KG1 (cell line): ENCODE results near the gene PBX1.

ENCODE experiments used
- DNase-seq: peaks from one replicate; lab custom pipeline; 2025; lab: John Stamatoyannopoulos, UW

The PBX1 gene

GRCh38 chr1:164725401-164725800, 166.4 kb downstream of the PBX1 start:
- DNase-seq = no peak

- no peak for DNase-seq
Measured at GRCh38 chr1:164726235-164726634, 167.3 kb downstream of the PBX1 start.

DNA sequence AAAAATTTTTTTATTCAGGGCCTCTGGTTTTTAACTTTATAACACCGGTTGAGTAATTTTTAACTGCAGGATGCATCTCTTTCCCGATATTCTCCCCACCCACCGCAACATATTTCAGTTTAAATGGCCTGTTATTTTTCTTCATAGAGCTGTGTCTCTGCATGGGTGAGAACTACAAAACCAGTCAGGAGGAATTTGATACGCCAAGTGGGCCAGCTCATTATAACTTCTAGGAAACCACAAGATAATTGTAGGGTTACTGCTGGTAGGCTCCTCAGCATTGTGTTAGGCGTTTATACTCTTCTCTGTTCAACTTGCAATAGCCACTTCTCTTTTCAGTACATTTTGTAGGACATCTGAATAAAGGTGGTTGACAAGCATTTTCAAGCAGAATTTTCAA, 169.7 kb downstream of the PBX1 start:
- DNase-seq = no peak

- DNase-seq = no peak
Measured at GRCh38 chr1:164731161-164731876, 172.3 kb downstream of the PBX1 start.

DNA sequence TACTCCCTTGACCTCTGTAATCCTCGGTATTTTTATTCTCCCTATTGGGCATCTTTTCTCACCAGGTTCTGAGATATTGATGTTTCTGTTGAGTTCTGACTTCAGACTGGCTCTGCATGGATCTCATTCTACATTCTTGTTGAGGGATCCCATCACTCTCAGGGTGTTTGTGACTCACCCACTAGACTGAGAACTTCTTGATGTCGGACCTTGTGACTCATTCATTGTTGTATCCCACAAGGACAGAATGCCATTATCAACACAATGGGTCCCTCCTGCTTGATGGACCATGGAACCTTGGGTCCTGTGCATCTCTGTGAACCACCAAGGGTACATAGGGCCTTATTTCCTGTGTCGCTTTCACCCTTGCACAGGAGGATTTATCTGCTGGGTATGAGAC, 174.1 kb downstream of the PBX1 start:
- DNase-seq = no peak

DNA sequence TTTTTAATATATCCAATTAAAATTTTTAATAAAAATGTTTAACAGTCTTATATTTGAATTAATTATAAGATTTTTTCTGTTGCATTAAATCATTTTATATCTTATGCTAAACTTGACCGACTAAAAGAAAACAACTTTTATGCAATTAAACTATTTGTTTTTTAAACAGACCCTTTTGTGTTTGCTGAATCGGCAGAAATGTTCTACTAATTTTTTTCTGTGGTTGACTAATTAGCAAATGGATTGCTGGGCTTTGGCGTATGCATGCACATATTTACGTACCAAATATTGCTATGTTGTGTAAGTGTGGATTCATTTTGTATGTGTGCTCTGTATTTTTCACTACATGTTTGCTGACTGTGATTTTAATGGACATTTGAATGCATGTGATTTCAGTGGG, 174.8 kb downstream of the PBX1 start:
- DNase-seq = no peak

DNA sequence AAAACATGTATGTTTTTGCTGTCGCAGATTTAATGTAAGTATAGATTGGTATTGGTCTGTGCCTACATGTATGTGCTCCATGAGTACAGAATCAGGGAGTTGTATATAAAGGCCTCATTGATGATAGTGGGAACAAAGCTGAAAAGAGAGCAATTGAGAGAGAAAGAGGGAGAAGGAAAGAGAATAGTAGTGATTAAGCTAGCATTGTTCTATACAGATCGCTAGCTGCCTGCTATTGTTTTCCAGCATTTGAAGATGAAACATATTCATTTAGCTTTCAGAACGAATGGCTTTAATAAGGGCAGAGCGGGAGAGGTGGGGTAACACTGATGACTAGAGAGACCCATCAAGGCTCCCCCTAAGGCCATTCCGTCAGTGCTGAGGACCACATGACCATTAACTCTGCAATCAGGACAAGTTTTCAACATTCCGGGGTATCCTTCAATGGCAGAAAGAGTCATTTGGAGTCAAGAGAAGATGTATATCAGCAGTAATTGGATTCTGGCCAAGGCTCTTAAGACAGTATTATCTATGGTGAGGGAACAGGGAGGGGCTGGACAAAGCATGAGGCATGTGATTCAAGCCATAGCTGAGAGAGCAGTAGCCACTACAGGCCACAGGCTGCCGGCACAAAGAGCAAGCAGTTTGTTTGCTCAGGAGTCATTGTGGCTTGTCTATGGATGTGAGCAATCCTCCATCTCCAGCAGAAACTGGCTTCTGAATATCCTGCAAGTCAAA, 176.5 kb downstream of the PBX1 start:
- no peak for DNase-seq

- DNase-seq = no peak
Measured at GRCh38 chr1:164736137-164736536, 177.2 kb downstream of the PBX1 start.

- DNase-seq = no peak
Measured at GRCh38 chr1:164739189-164739588, 180.2 kb downstream of the PBX1 start.

DNA sequence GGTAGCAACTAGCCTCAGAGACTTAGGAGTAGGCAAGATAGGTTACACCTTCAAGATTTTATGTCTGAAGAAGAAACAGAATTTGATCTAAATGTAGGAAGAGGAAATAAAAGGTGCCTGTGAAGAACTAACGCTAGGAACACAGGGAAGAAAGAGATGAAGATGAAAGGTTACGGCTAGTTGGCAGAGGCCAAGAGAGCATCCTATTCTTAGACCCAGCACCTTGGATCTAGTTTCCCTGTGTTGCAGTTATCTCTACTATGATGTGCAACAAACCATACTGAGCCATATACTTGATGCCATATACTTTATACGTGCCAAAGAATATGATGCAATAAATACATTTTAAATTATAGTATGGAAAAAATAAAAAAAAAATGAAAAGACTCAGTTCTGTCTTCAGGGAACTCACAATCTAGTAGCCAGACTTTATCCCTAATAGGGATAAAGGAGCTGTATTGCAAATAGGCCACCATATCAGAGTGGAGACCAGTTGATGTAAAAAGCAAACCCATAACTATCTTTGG, 181.1 kb downstream of the PBX1 start:
- DNase-seq = no peak

GRCh38 chr1:164742745-164743144, 183.8 kb downstream of the PBX1 start:
- DNase-seq = no peak

GRCh38 chr1:164743976-164744375, 185.0 kb downstream of the PBX1 start:
- DNase-seq = no peak

DNA sequence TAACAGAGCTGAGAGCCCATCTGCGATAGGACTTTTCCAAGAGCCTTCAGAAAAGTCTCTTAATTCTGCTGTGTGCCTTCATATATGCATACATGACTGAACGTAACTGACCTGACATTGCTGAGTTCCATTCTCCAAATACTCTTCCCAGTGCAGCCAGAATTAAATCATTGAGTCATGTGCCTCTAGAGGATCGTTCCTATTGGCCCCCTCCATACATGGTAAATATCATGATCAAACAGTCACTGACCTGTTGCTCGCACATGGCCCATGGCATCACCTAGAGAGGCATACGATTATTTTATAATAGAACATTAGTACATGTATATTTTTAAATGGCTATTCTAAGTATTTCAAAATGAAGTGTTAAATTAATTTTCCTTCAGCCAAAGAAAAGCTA, 186.8 kb downstream of the PBX1 start:
- no peak for DNase-seq

DNA sequence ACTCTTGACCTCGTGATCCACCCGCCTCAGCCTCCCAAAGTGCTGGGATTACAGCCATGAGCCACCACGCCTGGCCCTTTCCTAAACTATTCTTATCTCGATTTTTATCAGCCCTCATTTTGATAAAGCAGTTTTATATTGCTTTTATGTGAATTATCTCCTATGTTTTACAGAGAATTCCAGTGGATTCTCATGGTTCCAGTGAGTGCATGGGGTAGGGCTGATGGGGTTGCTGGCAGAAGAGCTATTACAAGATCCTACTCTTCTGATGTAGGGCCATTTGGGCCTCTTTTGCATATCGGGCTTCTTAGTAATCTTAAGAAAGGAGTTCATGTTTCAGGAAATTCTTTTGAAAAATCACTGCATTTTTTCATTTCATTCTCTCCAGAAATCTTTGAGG, 187.6 kb downstream of the PBX1 start:
- no peak for DNase-seq

DNA sequence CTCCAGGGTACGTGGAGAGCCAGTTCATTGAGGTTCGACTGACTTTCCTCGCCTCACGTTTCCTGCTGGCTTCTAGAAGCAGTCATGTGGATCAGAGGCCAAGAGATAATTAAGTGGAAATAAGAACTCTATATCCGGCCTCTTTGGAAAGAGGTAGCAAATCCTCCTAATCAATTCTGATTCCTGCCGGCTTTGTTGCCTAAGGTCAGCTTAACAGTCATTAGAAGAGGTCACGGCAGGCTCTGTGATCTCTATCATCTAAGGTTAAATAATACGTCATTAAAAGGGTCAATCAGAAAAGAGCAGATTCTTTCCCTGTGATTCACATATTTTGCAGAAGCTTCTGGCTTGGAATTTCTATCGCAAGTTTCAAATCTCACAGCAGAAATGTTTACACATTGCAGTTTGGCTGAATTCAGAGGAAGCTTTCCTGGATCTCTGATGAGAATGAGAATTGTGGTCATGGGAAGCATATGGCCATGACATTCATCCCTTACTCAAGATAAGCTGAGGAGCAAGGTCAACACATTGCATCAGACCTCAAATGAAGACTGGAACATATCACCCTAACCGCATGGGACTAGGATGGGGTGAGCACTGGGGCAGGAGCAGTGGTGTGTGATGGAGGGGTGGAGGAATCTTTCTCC, 189.4 kb downstream of the PBX1 start:
- no peak for DNase-seq

GRCh38 chr1:164753521-164754077, 194.6 kb downstream of the PBX1 start:
- DNase-seq = no peak

- DNase-seq = no peak
Measured at GRCh38 chr1:164754088-164754600, 195.2 kb downstream of the PBX1 start.

DNA sequence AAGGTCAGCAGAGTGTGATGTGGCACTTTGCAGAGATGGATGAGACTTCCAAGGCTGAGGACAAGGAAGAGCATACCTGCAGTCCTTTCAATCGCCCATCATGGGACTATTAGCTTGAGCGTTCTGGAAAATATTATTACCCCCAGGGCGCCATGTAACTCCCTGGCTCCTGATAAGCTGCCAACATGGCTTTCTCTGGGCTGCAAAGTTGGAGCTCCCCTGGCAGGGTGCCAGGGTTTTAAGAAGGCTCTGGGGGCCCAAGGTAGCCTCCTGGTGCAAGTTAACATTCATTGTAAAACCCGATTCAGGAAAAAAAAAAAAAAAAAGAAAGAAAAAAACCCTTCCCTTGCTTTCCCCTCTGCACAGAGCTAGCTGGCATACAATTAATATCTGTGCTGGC, 196.7 kb downstream of the PBX1 start:
- DNase-seq = no peak

GRCh38 chr1:164756741-164757140, 197.8 kb downstream of the PBX1 start:
- DNase-seq = no peak

DNA sequence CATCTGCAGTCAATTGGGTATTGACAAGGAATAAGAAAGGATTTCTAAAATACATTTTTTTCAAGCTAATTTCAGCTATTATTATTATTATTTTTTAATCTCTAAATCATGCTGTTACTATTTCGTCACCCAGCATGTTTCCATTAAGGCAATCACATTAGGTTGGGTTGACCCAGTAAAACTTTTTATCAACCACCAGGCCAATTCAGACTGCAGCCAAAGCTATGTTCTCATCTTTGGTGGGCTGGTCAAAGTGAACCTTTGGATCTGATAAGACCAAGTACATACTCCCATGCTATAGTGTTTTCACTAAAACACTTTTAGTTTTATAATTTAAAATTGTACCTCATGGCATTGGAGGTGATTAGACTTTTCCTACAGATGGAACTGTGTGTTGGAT, 198.6 kb downstream of the PBX1 start:
- no peak for DNase-seq

- no peak for DNase-seq
Measured at GRCh38 chr1:164759144-164759920, 200.3 kb downstream of the PBX1 start.
